GM18517 (cell line): ENCODE results near the gene AHCYL2.

Experiments used
- ATAC-seq: cut with Tn5 transposase; IDR thresholded peaks from one replicate; pipeline ENCODE4 v1.9.1; 2021; ENCODE audit warnings: mild to moderate bottlenecking, moderate library complexity; ENCODE audit not compliant: unreplicated experiment

AHCYL2 gene

DNA sequence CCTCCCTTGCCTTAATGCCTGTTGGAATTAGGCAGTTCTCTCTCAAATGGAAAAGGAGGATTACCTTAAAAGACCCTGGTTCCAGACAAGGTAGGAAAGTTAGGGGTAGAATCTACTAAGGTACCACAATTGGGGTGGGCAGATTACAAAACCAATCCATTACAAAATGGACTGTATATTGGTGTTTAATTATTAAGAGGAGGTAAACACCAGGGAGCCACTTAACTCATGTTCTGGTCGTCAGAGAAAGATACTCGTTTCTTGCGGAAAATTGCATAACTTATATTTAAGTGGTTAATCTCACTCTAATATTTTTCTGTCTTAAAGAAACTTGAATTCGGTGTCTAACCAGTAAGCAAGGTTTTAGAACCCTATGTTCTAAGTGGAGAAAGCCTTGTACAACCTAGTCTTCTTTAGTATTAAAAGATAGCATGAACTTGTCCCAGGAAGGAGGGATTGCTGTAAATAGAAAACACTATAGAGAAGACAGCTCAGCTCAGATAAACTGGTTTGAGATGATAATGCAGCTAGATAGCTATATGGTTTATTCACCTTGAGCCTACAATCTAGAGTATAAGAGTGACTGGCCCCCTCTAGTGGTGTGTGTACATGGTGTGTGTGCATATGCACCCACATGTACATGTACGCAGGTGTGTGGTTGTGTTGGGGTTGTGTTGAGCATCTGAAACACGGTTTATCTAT, 151.4 kb downstream of the AHCYL2 start:
- ATAC-seq: no peak

- ATAC-seq: no peak
These were observed 152.2 kb downstream of the AHCYL2 start for GRCh38 chr7:129376778-129377700.

DNA sequence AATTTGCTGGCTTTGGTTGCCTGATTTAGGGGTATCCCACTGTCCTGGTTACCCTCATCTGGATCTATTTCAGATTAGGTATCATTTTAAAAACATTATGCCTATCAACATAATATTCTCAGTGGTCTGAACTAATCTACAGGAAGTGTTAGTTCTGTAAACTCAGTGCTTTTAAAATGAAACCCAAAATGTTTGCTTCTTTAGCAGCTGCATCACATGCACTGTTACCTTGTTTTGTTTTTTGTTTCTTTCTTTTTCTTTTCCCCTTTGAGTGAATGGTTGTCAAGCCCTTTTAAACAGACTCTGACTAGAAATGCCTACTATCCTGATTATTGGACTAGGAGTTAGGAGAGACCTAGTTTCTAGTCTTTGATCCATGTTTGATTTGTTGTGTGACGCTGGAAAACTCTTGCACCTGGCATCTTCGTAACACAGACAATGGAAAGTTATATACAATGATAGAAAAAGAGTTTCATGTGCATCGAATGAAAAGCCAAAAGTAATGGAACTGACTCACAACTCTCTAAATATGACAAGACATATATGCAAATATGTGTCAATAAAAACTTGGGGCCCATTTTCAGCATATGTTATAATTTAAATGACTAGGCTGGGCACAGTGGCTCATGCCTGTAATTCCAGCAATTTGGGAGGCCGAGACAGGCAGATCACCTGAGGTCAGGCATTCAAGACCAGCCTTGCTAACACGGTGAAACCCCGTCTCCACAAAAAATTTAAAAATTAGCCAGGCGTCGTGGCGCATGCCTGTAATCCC, 157.1 kb downstream of the AHCYL2 start:
- no peak for ATAC-seq

- no peak for ATAC-seq
These were observed 158.8 kb downstream of the AHCYL2 start for GRCh38 chr7:129383542-129384132.

- ATAC-seq: no peak
These were observed 160.3 kb downstream of the AHCYL2 start for GRCh38 chr7:129385116-129385515.

DNA sequence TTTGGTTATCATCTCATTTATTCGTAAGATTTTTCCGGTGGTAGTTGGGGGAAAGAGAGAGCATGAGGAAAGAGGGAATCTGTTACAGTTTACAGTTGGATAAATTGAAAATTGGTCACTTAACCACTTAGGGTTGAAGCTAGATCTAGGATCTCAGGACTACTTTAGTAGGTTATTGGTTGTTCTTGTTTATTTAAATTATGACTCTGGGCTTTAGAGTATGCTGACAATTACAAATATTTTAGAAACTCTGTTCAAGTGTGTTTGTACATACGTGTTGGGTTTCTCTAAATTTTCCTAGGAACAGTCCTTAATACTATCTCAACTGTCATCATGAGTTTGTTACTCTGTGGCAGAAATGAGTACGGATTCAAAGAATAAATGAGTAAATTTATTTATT, 160.8 kb downstream of the AHCYL2 start:
- no peak for ATAC-seq

- no peak for ATAC-seq
These were observed 161.7 kb downstream of the AHCYL2 start for GRCh38 chr7:129386506-129386905.

DNA sequence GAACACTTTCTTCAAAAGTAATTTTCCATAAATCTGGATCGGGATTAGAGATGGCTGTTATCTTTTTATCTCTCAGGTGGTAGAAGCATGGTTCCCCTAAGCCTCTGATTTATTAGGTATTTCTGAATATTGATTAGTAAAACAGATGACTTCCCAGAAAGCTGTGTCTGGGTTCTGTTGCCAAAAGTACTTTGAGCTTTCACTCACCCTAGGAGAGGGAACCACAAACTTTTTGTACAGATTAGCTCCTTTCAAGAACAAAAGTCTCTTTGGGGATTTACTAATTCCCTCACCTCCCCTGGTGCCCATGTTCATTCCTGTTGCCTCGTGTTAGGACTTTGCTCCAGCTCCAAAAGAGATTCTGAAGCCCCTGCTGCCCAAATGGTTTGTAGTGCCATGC, 162.7 kb downstream of the AHCYL2 start:
- ATAC-seq: no peak

GRCh38 chr7:129388333-129389098, 163.7 kb downstream of the AHCYL2 start:
- no peak for ATAC-seq

DNA sequence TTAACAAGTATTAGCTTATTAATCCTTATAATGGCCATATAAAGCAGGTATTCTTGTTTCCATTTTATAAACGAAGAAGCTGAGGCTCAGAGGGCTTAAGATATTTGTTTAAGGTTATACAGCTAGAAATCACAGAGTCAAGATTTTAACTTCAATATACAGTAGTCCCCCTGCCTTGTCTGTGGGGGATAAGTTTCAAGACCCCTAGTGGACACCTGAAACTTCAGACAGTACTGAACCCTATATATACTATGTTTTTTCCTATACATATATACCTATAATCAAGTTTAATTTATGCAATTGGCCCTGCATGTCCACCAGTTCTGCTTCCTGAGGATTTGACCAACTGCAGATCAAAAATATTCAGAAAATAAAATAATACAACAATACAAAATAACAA, 165.0 kb downstream of the AHCYL2 start:
- no peak for ATAC-seq

DNA sequence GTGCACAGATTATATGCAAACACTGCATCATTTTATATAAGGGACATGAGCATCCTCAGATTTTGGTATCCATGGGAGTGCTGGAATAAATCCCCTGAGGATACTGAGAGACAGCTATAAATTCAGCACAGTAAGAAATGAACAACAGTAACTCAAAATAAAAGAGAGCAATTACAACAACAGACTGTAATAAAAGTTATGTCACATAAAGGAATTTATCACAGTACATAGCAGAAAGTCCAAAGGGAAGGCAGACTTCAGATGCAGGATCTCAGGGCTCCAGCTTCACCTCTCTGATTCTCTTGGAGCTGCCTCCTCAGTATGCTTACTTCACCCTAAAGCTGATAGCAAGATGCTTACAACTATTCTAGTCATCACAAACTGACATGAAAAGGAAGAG, 165.5 kb downstream of the AHCYL2 start:
- no peak for ATAC-seq

DNA sequence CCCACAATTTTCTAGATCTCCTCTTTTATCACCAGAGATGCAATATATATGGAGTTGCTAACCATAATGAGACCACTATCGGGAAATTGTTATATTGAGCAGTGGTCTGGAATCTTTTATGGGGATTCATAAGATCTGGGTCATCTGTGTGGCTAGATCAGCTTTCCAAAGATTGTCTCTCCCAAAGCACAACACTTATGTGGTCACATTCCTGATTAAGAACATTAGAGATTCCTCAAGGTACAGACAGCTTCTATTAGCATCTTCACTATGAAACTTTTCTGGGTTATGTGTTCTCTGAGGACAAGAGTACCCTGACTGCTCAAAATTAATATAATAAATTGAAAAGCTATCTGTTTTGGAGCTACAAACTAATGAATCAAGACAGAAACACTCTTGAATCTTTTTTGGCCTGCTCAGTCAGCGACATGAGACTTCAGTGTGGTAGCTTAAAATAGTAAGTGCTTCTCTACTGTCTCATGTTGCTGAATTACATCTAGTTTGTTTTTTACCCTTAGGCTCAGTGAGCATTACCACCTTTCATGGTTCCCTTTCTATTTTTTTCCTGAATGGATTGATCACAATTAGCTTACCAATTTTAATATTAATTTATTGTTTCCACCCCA, 166.8 kb downstream of the AHCYL2 start:
- no peak for ATAC-seq

GRCh38 chr7:129393255-129393654, 168.4 kb downstream of the AHCYL2 start:
- ATAC-seq: no peak

GRCh38 chr7:129394101-129394500, 169.3 kb downstream of the AHCYL2 start:
- ATAC-seq: no peak

DNA sequence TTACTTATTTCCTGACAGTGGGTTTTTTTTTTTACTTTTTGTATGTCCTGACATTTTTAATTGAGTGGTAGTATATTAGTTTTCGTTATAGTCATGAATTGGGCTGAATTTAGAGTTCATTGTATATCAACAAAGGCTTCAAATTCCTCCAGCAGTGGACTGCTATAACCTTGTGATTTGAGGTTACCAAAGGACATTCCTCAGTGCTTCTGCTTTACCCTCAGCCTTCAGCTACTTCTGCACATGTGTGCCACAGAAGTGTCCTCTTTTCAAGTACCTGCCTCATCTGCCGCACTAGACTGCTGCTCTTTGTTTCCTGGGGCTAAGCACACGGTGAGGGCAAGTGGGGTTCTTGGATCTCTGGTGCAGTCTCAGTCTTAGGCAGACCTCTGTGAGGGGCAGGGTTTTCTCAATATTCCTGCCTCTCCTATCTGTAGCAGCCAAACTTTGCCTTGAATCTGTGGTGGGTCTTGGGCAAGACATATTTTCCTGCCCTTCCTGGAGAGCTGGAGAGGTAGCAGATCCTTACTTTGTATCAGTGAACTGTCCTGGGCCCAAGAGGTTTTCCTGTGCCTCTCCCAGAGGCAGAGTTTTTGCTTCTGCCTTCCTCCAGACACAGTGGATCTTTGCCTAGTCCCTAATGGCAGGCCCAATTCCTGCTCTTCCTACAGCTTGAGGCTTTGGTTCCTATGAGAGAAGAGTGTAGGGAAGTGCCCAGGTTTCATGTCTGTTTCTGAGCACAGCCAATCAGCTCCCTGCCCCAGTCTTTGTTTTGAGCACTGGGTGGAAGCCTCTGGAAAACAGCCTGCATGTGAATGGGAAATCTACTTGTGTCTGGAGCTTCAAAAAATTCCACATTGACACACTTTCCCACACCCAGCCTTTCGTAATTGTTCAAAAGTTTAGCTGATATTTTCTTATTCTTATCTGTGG, 170.4 kb downstream of the AHCYL2 start:
- no peak for ATAC-seq

GRCh38 chr7:129401228-129401966, 176.6 kb downstream of the AHCYL2 start:
- no peak for ATAC-seq

GRCh38 chr7:129401967-129402860, 177.4 kb downstream of the AHCYL2 start:
- peak; percentile 69 for ATAC-seq
